HG03442 (cell line): ENCODE results near the gene DHX32.

Experiments used
- ATAC-seq: cut with Tn5 transposase; IDR thresholded peaks from one replicate; pipeline ENCODE4 v1.9.1; 2021; ENCODE audit warnings: mild to moderate bottlenecking, moderate library complexity; ENCODE audit not compliant: unreplicated experiment

The DHX32 gene

DNA sequence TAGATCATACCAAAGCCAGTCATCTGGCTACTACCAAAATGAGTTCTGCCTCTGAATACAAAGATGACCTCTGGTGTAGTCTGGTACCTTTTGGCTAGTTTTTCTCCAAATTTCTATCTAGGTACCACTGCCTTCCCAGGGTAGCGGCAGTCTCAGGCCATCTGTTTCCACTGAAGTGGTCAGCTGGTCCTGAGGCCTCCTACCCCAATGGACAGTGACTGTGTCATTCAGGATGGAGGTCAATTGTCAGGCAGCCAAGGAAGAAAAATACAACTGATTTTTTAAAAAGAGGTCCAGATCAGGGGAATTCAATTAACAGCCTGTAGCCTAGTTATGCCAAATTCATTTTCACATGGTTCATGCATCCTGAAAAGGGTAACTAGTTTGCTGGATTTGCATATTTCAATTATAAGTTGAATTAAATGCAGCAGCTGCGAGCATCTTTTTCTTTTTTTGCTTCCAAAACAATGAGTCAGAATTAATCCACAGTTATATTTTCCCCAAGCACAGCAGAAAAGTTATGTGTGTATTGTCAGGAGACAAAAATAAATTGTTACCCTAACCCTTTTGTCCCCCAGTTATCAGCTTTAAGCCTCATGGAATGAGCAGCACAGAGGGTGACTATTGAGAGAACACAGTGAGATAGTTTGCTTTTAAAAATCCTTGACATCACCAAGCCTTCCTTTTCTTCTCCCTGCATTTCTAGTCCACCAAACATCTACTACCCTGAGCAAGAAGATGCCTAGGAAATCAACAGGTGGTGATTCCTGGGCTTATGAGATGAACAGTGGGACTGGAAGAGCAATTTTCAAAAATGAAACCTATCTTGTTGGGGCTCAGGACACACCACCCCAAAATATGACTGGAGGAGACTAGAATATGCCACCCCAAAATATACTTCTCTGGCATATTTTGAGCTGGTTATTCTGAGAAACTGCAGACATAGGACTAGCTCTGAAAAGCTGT lies 30.0 kb downstream of the DHX32 start:
- no peak for ATAC-seq

DNA sequence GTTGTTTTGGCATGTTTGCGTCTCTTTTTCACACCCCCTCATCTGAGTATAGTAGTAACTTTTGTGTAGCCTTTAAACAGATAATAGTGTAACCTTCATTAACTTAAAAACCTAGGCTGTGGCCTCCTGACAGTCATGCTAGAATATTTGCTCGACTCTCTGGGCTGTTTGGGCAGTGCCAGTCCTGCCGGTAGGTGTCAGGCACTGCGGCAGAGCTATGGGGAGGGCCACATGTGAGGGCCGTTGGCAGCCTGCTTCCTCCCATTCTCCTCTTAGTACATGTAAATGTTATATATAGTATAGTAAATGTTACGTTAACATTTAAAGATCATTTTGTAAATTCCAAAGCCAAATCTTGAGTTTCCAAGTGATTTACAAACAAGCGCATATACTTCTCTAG lies 31.6 kb downstream of the DHX32 start:
- ATAC-seq = no peak

DNA sequence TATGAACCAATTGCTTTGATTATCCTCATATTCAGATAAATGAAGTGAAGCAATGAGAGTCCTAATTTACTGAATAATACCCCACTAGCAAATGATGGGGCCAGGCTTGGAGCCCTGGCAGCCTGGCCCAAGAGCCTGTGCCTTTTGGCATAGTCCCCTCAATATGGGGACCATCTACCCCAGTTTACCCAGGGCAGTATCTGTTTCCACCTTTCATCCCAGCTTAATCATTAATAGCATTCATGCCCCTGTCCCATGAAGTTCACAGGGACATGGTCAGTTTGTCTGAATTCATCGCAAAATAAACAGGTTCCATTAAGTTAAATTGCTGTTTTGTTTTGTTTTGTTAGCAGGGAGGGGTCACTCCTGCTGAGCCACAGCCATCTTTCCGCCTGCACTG lies 32.2 kb downstream of the DHX32 start:
- ATAC-seq = no peak

DNA sequence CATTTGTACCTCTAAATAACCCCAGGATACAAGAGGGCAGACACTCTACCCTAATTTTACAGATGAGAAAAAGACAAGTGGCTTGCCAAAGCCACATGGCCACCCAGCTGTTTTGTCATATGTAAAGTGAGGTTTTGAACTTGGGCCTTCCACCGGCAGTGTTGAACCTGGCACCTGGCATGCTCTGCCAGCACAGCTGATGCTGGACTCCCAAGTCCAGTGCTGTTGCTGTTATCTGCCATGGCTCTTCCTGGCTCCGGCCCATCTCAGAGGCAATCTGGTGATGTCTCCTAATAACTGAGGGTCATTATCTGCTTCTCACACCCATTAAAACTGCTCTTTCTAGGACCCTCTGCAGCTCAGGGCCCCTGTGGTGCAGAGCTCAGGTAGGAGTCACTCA lies 32.7 kb downstream of the DHX32 start:
- no peak for ATAC-seq

DNA sequence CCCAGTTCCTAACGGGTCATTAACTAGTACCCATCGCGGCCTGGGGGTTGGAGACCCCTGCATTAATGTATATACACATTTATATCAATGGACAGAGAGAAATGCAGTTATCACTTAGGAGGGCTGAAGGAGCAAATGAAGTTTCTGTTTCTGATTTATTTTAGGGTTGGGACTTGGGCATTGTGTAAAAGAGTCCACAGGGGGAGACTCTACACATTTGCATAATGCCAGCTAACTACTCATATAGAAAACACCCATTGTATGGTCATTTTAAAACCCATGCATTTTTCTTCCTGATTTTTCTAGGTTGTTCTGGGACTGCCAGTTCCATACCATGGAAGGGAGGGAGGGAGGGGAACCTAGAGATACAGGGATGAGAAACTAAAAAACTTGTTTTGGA lies 34.2 kb downstream of the DHX32 start:
- ATAC-seq = peak; percentile 70

DNA sequence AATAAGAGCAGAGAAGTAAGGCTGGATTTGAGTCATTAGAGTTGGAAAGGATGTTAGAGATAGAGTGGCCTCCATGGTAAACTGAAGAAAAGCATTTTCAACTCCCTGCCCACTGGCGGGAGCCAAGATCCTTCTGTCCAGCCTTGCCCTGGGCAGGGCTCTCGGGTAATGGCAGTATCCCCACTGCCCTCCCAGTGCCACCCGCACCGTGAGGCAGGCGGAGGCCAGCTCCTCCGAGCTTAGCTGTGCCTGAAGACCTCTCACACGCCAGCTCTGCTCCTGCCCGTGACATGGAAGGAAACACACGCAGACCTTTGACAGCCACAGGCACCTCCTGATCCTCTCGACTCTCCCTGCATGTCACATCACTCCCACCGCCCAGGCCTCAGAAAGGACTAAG lies 35.5 kb downstream of the DHX32 start:
- no peak for ATAC-seq

DNA sequence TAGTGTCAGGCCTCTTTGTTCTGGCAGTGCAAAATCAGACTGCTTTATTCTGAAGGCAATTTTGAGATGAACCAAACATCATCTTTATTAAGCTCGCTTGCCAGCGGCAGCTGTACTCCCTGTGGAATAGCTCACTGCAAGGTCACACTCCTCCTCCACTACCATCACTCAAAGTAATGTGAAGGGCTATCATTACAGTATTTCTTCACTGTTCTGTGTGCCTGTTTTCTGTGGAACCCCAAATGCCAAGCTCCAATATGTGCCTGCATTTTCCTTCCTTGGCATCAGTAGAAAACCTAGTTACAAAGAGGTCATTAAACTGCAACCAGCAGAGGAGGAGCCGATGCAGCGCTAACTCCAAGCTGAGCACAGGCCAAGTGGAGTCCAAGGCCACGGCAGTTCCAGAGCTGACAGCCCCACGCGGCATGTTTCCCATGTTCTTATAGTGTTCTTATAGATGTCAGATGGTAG lies 36.3 kb downstream of the DHX32 start:
- ATAC-seq = no peak

DNA sequence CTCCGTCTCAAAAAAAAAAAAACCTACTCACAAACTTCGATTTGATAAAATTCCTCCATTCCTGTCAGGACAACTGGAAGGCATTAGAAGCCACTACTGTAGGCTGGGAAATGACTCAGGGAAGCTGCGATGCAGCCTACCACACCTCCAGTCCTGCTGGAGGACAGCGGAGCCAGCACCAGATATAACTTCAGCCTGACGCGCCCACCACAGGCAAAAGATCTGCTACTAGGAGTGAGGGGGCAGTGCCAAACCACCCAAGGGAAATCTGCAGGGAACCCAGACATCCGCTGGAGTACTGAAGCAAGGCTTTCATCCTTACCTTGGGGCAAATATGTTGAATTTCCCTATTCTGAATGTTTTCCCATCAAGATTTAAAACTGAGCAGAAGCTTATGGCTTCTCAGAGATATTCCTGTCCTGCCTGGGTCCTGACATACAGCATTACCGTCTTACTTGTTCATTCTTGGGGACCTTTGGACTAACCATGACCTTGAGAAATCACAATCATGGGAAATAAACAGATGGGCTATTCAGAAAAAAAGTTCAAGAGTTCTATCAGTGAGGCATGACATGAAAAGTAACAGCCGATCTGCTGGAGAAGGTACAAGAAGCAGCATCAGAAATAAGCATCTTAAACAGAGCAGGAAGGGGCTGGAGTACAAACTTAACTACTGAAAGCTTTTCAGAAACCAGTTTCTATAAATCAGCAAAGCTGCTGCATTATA lies 37.3 kb downstream of the DHX32 start:
- no peak for ATAC-seq

DNA sequence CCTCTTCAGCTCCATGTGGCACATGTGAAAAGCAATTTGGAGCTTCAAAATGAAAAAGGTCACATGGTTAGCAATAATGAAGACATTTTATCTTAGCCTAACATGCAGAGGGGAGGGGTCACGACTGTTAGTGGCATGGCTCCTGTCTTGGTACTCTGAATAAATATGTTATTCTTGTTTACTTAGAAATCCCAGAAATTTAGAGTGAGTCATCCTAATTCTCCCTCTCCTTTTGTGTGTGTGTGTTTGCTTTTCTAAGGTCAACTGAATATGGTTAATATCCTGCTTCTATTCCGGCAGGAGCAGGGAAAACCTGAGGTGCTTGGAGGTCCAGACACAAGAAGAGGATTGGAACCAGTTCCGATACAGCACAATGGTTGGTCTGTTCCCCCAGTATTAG lies 40.1 kb downstream of the DHX32 start:
- no peak for ATAC-seq

DNA sequence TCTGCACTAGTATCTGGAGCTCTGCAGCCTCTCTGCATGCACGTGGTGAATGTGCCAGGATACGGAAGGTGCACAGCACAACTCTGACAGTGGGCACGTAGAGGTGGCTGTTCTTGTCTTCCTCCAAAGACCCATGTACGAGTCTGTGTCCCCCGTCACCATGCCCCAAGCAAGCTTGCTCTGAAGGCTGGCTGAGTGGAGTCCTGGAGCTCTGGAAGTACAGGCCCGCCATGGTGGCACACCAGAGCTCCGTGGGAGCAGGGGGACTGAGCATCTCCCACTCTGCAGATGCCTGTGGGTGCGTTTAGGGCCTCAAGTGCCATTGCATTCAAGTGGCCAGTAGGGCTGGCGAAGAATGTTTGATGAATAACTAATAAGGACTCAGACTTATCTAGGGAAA lies 40.7 kb downstream of the DHX32 start:
- ATAC-seq = no peak

DNA sequence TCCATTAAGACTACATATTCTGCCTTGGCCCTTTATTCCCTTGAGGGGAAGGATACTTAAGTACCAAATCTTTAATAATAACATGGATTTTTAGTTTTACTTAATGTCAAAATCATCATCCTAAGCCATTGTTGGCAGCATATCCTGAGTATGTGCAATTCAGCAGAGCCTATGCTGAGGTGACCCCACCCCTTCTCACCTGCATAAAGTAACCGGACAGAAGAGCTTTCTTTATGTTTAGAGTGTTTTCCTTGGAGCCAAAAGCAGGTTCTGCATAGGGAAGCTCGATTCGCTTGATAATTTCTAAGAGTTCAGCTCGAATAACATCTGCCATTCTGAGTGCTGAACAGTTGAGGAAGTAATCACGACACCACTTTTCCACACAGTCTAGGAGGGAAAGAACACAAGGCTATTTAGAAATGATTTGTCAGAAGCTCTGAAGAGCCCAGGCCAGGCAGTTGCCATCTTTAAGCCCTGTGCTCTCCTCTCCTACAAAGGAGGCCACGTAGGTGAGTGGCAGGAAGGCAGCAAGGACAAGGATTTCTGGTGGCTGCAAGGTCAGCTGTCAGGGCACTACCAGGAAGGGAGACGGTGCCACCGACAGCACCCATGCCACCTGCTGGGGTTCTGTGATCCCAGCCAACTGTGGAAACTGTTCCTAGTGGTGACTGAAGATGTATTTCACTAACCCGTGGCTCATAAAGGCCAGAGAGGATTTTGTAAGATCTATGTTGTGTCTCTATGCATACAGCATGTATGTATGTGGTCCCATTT lies 42.1 kb downstream of the DHX32 start:
- no peak for ATAC-seq

DNA sequence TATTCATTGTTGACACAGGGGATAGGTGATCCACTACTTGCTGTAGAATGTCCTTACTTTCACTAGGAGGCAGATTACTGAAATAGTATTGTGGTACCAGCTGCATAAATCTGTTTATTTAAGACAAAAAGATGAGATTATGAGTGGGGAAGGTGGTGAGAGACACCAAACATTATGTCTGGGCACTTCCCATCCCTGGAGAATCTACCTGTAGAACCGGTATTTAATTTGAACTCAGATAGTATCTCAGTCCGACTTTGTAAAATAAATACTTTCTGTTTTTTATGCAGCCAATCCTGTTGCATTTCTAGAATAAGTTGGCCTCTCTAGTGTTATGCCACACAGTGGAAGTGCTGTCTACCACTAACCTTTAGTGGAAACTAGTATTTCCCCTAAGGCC lies 44.3 kb downstream of the DHX32 start:
- ATAC-seq = no peak

DNA sequence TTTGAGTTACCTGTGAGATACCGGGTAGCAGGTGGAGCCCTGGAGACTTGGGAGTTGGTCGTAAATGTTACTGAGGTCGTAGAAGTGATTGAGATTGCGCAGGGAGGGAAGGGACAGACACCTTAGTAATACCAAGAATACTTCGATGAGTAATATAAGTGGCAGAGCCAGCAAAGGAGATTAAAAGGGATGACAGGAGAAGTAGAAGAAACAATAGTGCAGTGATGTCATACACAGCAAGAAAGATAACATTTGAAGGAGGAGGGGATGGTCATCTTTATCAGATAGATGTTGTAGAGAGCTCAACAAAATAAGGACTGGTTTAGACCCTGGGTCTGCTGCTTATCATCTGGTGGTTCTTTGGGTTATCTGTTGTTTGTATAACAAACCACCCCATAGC lies 52.8 kb downstream of the DHX32 start:
- ATAC-seq = no peak

DNA sequence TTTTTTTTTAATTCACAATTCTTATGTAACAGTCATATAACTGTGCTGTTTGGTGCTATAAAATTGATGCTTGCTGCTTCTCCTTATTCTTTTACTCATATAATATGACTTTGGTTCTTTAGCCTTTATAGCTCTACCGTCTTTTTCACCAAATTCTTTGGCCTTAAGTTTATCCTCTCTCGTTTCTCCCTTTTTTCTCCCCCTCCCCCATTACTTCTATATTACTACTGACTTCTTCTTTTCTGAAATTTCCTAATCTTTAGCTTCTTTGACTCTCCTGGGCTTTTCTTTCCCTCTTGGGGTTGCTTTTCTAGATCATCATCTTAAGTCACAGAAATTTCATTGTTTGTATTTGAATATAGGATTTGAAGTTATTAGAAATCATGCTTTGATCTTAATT lies 54.0 kb downstream of the DHX32 start:
- ATAC-seq = no peak

DNA sequence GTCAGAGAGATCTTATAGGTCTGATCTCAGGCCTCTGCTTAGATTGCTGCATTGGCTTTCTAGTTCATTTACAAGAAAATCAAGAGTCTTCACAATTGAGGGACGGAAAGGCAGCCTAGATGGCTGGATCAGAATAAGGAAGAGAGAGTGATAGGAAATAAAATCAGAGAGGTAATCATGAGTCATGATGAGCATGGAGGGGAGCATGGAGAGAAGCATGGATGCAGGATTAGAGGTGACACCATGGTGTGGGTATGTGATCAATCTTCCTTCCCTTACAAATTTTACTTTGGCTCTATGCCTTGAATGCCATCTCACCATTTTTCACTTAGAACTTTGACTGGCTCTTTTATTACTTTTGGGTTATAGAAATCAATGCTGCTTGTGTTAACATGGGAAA lies 56.4 kb downstream of the DHX32 start:
- ATAC-seq = no peak

DNA sequence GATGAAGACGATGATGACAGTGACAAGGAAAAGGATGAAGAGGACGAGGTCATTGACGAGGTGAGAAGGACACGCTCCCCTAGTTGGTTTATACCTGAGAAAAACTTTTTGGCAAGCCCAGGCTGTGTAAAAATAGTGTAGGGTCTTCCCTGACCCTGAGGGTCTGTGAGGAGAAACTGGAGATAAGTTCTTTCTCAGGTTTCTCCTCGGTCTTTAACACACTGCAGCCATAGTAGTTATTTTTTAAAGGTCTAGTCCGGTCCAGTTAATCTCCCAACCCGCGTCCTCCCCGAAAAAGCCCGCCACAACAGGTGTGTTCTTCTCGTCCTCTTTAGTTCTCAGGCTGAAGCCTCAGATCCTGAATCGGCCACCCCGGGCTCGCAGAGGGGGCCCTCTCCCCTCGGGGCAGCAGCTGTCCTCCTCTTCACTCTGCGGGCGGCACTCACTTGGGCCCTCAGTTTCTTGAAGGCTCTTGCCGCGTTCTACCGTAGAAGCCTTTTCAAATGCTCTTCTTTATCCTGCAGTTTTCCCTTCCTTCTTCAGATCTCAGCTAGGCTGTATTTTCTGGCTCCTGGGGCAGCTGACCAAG lies 57.3 kb downstream of the DHX32 start:
- ATAC-seq = no peak

DNA sequence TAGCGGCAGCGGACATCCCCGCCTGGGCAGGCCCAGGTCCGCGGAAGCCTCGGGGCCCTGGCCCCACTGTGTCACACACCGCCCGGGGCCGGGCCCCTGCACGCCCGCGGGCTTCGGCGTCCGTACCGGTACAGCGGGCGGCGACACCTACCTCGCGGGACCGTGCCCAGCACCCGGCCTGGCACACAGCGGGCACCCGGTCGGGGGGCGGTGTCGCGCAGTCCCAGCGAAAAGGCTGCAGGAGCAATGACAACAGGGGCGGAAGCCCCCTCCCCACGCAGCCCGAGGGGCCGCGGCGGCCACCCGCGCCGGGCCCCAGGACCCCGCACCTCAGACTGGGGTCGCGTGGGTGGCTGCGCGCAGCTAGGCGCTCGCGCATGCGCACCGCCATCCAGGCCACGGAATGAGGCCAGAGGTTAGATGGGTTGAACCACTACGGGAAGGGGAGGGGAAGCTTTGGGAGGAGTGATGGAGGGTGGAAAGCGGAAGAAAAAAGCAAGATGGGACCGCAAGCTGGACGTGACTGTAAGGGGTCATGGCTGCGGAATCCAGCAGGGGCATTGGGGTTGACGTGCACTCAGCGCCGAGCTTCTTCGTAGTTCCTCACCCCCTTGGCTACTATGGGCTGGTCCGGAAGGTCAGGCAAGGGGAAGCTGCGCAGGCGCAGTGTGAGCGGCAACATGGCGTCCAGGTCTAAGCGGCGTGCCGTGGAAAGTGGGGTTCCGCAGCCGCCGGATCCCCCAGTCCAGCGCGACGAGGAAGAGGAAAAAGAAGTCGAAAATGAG lies 58.0 kb downstream of the DHX32 start, which contains the start of the genes BCCIP and UROS:
BCCIP (plus strand) TSS at position 669 of the 785 bp plus-strand sequence; CDS start at position 681, 12 bp downstream.
UROS (minus strand) TSS at position 381 of the 785 bp plus-strand sequence. CDS start 6,759 bp downstream, outside the sequence.
- ATAC-seq = peak; percentile 72

DNA sequence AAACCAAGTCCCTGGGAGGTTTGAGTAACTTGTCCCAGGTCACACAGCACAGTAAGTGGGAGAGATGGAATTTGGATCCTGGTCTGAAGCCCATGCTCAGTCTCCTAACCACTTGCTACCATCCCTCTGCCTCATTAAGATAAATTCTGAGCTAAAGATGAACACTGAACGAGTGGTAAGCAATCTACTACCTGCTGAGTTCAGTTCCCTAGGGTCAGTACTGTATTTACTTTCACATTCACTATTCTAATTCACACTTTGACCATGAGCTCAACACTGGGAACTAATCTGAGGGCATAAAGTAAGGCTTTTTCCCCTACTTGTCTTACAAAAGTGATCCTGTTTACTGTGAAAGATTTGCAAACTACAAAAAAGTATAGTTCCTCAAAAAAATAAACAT lies 60.4 kb downstream of the DHX32 start:
- ATAC-seq = peak; percentile 57

DNA sequence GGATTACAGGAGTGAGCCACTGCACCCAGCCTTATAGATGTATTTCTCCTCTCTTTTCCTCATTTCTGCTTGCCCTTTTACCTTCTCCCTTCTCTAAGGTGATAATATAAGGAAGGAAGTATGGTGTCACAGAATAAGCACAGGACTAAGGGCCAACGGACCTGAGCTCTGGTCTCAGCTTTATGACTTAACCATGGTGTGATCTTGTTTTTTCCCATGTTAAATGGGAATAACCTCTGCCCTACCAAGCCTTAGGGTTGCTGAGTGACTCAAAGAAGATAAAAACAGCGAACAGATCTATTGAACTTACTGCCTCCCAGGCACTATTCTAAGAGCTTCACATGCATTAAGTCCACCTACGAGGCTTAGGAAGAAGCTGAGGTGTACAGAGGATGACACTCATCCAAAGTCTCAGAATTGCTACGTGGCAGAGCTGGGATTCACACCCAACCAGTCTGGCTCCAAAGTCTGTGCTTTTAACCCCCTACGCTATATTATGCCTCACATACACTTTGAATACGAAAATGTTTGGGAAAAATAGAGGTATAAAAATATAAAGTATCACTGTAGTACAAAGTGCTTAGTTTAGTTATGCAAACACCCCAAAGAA lies 63.6 kb downstream of the DHX32 start:
- ATAC-seq = no peak
